Rectal smooth muscle tissue (tissue), 1 donor: ENCODE results near the gene LYRM1.
"Not testable (repeated sequence)": the region's sequence is repeated elsewhere in the genome, so short reads cannot be mapped to it uniquely, and the experiment has no call there.

Experiments used
- H3K27ac ChIP-seq: one replicate; pipeline ENCODE4 v1.7.0; 2013; ENCODE audit warnings: low read depth, low read length, inconsistent platforms
- H3K27me3 ChIP-seq: one replicate; pipeline ENCODE4 v1.7.0; 2013; ENCODE audit warnings: low read length; ENCODE audit not compliant: control insufficient read depth, insufficient read depth
- H3K36me3 ChIP-seq: one replicate; pipeline ENCODE4 v1.7.0; 2013; ENCODE audit warnings: low read length; ENCODE audit not compliant: control insufficient read depth, insufficient read depth
- H3K4me1 ChIP-seq: one replicate; pipeline ENCODE4 v1.7.0; 2013; ENCODE audit warnings: low read length; ENCODE audit not compliant: control insufficient read depth, insufficient read depth
- H3K4me3 ChIP-seq: one replicate; pipeline ENCODE4 v1.7.0; 2013; ENCODE audit warnings: low read length
- H3K9ac ChIP-seq: one replicate; pipeline ENCODE4 v1.7.0; 2013; ENCODE audit warnings: low read length

The LYRM1 gene

DNA sequence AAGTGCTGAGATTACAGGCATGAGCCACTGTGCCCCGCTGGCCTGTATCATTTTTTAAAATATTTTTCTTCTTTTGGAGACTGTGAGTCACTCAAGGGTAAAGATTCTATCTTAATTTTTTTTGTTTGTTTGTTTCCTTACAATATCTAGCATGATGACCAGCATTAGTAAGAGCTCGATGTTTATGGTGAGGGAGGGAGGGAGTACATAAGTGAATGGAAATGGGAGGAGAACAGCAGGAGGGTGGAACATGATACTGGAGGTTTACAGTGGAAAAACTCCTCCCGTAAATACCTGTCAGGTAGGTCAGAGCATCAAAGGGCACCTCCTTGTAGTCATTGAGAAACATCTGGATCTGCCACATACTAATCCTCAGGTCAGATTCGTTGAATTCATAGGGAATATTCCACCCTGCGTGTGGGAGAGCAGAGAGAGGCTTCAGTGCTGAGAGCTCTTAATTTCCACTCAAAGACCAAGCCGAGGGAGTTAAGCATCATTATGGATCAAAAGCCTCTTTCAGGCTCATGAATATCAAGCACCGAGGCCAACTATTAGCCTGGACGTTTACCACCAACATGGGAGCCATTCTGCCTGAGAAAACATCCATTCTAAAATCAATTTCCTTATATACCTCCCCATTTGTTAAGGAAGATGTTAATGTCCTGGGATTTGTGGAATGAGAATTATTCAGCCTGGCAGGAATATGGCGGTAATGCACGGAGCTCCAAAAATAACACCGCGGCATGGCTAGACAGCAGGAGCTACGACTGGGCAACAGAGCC, 51.8 kb downstream of the LYRM1 start:
- no peaks in the 10 kb centered on the region for H3K27me3 ChIP-seq
- no peak overlapping the region for H3K4me3 ChIP-seq
- no peaks in the 10 kb centered on the region for H3K4me1 ChIP-seq
- no peak overlapping the region for H3K27ac ChIP-seq
- H3K9ac ChIP-seq: no peak overlapping the region
- no peaks in the 10 kb centered on the region for H3K36me3 ChIP-seq

DNA sequence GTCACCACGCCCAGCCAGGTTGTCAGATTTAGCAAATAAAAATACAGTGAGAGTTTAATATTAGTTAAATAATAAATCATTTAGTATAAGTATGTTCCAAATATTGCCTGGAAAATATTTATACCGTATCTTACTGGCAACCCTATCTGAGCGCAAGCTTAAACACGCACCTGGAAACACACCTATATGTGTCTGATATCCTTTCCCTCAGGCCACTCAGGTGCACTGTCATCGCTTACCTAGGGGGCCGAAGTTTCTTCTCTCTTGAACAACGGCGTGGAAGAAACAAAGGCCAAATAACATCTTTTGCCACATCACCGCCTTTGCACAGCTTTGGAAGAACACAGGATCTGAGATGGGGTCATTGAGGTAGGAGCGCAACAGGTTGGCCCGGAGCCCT, 54.0 kb downstream of the LYRM1 start:
- no peaks in the 10 kb centered on the region for H3K36me3 ChIP-seq

DNA sequence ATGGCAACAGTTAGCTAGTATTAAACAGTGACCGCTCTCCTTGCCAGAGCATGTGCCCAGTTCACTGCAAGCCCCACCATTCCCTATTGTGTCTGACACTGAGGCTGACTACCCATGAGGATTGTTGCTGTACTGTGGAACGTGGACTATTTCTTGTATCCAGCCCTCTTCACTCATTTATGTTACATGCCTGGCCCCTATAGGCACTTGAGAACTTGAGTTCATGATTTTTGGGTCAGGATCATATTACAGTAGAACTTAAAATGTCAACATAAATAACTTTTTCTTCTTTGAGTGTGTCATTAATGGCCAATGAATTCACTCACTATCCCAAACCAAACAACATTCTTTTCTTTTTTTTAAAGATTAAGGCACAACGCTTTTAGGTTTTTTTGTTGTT, 55.7 kb downstream of the LYRM1 start:
- Histone ChIP-seq H3K9ac (no peak overlapping the region), H3K4me1 (no peaks in the 10 kb centered on the region), H3K36me3 (no peaks in the 10 kb centered on the region), H3K27me3 (no peaks in the 10 kb centered on the region), H3K4me3 (no peak overlapping the region), H3K27ac (no peak overlapping the region)

More for the DNA sequence above, 54.0 kb downstream of the LYRM1 start:
- H3K4me1 ChIP-seq: no peaks in the 10 kb centered on the region
- H3K4me3 ChIP-seq: no peak overlapping the region
- H3K27me3 ChIP-seq: no peaks in the 10 kb centered on the region
- H3K27ac ChIP-seq: no peak overlapping the region
- no peak overlapping the region for H3K9ac ChIP-seq

DNA sequence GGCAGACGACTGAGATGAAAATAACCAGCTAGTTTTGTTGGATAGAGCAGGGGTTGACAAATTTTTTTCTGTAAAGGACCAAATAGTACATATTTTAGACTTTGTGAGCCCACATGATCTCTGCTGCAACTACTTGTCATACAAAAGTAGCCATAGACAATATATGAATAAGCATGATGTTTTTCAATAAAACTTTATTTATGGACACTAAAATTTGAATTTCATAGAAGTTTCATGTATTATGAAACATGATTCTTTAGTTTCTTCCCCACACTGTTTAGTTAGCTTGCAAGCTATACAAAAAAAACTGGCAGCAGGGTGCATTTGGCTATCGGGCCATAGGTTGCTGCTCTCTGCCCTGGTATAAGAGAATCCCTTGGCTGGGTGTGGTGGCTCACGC, 56.6 kb downstream of the LYRM1 start:
- H3K9ac ChIP-seq: no peak overlapping the region
- no peak overlapping the region for H3K27ac ChIP-seq
- H3K27me3 ChIP-seq: no peaks in the 10 kb centered on the region
- H3K4me1 ChIP-seq: no peaks in the 10 kb centered on the region
- no peaks in the 10 kb centered on the region for H3K36me3 ChIP-seq
- no peak overlapping the region for H3K4me3 ChIP-seq

DNA sequence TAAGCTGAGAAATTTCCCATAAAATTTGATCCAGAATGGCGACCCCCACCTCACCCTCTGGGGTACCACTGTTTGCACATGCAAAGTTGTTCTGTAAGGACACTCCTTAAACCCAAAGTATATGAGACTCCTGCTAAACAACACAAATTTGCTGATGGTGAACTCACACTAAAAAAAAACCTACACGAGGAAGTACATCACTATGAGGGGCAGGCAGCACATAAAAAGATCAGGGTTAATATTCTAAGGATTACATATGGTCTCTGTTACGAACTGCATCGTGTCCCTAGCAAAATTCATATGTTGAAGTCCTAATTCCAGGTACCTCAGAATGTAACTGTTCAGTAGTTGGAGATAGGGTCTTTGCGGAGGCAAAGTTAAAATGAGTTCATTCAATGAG, 60.3 kb downstream of the LYRM1 start:
- H3K4me3 ChIP-seq: no peak overlapping the region
- no peak overlapping the region for H3K9ac ChIP-seq
- no peaks in the 10 kb centered on the region for H3K27me3 ChIP-seq
- H3K27ac ChIP-seq: no peak overlapping the region
- no peaks in the 10 kb centered on the region for H3K4me1 ChIP-seq
- H3K36me3 ChIP-seq: no peaks in the 10 kb centered on the region

DNA sequence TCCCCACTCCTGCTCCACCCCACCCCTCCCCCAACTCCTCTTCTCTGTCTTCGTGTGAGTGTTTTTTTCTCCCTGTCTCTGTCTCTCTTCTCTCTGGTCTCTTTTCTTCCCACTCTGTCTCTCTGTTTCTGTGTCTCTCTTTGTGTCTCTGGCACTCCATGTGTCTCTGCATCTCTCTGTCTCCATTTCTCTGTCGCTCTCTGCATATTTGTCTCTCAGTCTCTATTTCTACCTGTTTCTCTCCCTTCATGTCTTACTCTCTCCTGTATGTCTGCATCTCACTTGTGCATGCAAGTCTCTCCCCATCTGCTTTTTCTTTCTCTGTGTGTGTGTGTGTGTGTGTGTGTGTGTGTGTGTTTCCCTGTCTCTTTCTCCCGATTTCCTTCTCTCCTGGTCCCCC, 68.2 kb downstream of the LYRM1 start:
- Histone ChIP-seq H3K4me1 (no peaks in the 10 kb centered on the region), H3K4me3 (no peak overlapping the region), H3K36me3 (no peaks in the 10 kb centered on the region), H3K27ac (no peak overlapping the region), H3K27me3 (no peaks in the 10 kb centered on the region), H3K9ac (no peak overlapping the region)

DNA sequence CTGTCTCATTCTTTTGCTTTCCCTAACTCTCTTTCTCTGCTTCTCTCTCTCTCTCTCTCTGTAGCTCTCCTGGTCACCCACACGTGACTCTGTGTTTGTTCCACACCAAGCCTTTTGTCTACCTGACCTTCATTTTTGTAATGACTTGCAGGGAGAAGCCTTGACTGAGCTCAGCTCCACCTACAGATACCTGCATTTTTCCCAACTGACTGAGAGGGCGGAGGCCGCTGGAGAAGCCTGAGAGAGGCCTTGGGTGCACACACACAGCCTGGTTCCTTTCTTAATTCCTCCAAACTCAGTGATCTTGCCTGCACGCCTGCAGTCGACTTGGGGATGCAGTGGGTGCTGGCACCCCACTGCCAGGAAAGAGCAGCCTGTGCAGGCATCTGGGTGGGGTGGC, 68.8 kb downstream of the LYRM1 start:
- H3K27ac ChIP-seq: no peak overlapping the region
- H3K4me1 ChIP-seq: no peaks in the 10 kb centered on the region
- H3K36me3 ChIP-seq: no peaks in the 10 kb centered on the region
- no peak overlapping the region for H3K9ac ChIP-seq
- no peak overlapping the region for H3K4me3 ChIP-seq
- H3K27me3 ChIP-seq: no peaks in the 10 kb centered on the region

DNA sequence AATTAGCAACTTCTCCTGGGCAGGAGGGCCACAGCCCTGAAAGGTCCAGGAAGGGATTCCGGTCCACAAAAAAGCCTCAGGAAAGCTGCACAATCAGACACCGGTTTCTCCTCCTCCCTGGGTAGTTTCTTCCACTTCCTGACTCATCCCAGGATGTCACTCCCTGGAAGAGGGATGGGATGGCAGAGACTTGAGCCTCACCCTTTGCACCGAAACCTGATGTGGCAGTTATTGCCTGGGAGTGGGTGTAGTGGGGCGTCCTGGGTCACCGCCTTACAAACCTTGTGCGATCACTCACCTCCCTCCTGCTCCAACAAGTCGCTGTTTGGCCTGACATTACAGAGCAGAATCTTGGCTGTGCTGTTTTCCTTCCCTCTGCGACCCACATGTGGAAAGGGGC, 70.8 kb downstream of the LYRM1 start:
- H3K4me1 ChIP-seq: no peaks in the 10 kb centered on the region
- no peak overlapping the region for H3K4me3 ChIP-seq
- H3K27me3 ChIP-seq: no peaks in the 10 kb centered on the region
- H3K27ac ChIP-seq: no peak overlapping the region
- H3K9ac ChIP-seq: no peak overlapping the region
- no peaks in the 10 kb centered on the region for H3K36me3 ChIP-seq

DNA sequence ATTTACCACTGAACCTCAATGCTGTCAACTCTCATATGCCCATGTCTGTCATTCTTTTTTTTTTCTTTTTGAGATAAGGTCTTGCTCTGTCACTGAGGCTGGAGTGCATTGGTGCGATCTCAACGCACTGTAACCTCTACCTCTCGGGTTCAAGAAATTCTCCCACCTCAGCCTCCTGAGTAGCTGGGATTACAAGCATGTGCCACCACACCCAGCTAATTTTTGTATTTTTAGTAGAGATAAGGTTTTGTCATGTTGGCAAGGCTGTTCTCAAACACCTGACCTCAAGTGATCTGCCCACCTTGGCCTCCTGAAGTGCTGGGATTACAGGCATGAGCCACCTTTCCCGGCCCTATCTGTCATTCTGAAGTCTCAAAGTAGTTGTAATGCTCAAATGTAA, 72.6 kb downstream of the LYRM1 start:
- H3K4me3 ChIP-seq, H3K27me3 ChIP-seq, H3K9ac ChIP-seq, H3K36me3 ChIP-seq, H3K27ac ChIP-seq, H3K4me1 ChIP-seq: not testable (repeated sequence)
